Activated naive CD8-positive, alpha-beta T cell treated with anti-CD3 and anti-CD28 coated beads, Interleukin-2, amount 10 ng/mL, durations not matched to agents 7 days and 5 days (primary cell): ENCODE measurements around the gene CLEC1B. TPM values are rescaled to one million over a fixed set of nuclear protein-coding genes. Genes with fewer than 3 reads are reported as not detected.
"Not testable (repeated sequence)": the region's sequence is repeated elsewhere in the genome, so short reads cannot be mapped to it uniquely, and the experiment has no call there.

Source experiments
- ATAC-seq: fragments of 150-1000 bp; cut with Tn5 transposase; one replicate; pipeline ENCODE4 v1.10.0; 2021; ENCODE audit warnings: low read depth, moderate library complexity
- POLR2A ChIA-PET: fragments of 350-600 bp; sonication (Branson Sonifier 250); formaldehyde crosslinking; loops from one replicate; lab custom pipeline; 2021; ENCODE audit warnings: antibody characterized with exemption; lab: Charles Lee
- DNase-seq: peaks from one replicate; pipeline ENCODE4 v3.0.0; 2021
- H3K27ac Mint-ChIP-seq: one replicate; pipeline ENCODE4 v1.8.0; 2022; ENCODE audit warnings: mild to moderate bottlenecking, mixed read lengths
- H3K27me3 Mint-ChIP-seq: one replicate; pipeline ENCODE4 v1.8.0; 2022; ENCODE audit warnings: mild to moderate bottlenecking, moderate library complexity, mixed read lengths
- H3K36me3 Mint-ChIP-seq: one replicate; pipeline ENCODE4 v1.8.0; 2021; ENCODE audit warnings: mild to moderate bottlenecking, mixed read lengths
- H3K4me1 Mint-ChIP-seq: one replicate; pipeline ENCODE4 v1.8.0; 2021; ENCODE audit warnings: mixed read lengths
- H3K4me3 Mint-ChIP-seq: one replicate; pipeline ENCODE4 v1.8.0; 2022; ENCODE audit warnings: mild to moderate bottlenecking, moderate library complexity, mixed read lengths
- H3K9me3 Mint-ChIP-seq: one replicate; pipeline ENCODE4 v1.8.0; 2021; ENCODE audit warnings: mixed read lengths
- total RNA-seq, 2 experiments: library from RNA; stranded (reverse); gene quantifications; one replicate each; pipeline ENCODE4 v1.2.3, GENCODE V29; 2021

CLEC1B gene
- total RNA-seq, 2 experiments from 2014 or later = not detected

- DNase-seq = no peak
- H3K27me3 Mint-ChIP-seq = peaks cover 45% of the 10 kb centered on the region
- no peaks in the 10 kb centered on the region for H3K9me3 Mint-ChIP-seq
- POLR2A ChIA-PET = no interaction called here
- no peaks in the 10 kb centered on the region for H3K4me1 Mint-ChIP-seq
- H3K36me3 Mint-ChIP-seq = no peaks in the 10 kb centered on the region
- H3K4me3 Mint-ChIP-seq = no peak overlapping the region
- H3K27ac Mint-ChIP-seq = no peak overlapping the region
- ATAC-seq = no peak
Observed at GRCh38 chr12:10015450-10015849, 16.5 kb upstream of the CLEC1B start.

GRCh38 chr12:10012630-10013330 is 13.9 kb upstream of the CLEC1B start:
- no peak overlapping the region for H3K4me3 Mint-ChIP-seq
- DNase-seq = no peak
- no peaks in the 10 kb centered on the region for H3K9me3 Mint-ChIP-seq
- H3K36me3 Mint-ChIP-seq = no peaks in the 10 kb centered on the region
- no peak for ATAC-seq
- peaks cover 45% of the 10 kb centered on the region for H3K27me3 Mint-ChIP-seq
- H3K27ac Mint-ChIP-seq = no peak overlapping the region
- H3K4me1 Mint-ChIP-seq = peaks cover 9% of the 10 kb centered on the region
- POLR2A ChIA-PET = no interaction called here

- H3K36me3 Mint-ChIP-seq = peaks cover 2% of the 10 kb centered on the region
- no peaks in the 10 kb centered on the region for H3K9me3 Mint-ChIP-seq
- peaks cover 35% of the 10 kb centered on the region for H3K27me3 Mint-ChIP-seq
- no peak overlapping the region for H3K4me3 Mint-ChIP-seq
- H3K27ac Mint-ChIP-seq = no peak overlapping the region
- no peak for DNase-seq
- POLR2A ChIA-PET = interaction anchor here (0.7 to 1.0 kb wide), 3 partner anchors 149 to 214 kb away, joined by 3 to 4 read pairs (median 3); no protein-coding TSS in a partner anchor
- H3K4me1 Mint-ChIP-seq = no peaks in the 10 kb centered on the region
- ATAC-seq = no peak
Observed at GRCh38 chr12:10001171-10001776, 2.4 kb upstream of the CLEC1B start.

DNA sequence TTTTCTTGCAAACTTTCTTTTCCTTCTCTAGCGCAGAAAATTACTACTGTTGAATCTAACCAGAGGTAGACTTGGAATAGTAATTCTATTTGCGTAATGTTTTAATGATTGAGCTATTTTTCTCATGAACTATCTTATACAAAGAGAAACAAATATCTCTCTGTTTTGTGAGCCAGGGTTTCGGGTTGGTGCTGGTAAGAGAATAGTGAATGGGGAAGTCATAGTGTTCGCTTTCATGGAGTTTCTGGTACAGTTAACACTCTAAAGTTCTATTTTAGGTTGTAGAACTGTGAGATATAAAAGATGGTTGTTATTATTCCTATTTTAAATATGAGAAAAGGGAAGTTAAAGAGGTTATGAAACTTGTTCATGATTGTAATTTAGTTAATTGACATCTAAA is 6.6 kb downstream of the CLEC1B start:
- Mint-ChIP-seq H3K27ac (no peak overlapping the region), H3K4me3 (no peak overlapping the region), H3K27me3 (peaks cover 28% of the 10 kb centered on the region), H3K36me3 (peaks cover 3% of the 10 kb centered on the region), H3K9me3 (peaks cover 2% of the 10 kb centered on the region), H3K4me1 (no peaks in the 10 kb centered on the region)
- POLR2A ChIA-PET = interaction anchor here (0.5 kb wide), 1 partner anchor 38 kb away, joined by 4 read pairs; no protein-coding TSS in a partner anchor
- no peak for DNase-seq
- ATAC-seq = no peak

GRCh38 chr12:9991876-9992275 is 7.0 kb downstream of the CLEC1B start:
- ATAC-seq (no peak), DNase-seq (no peak)
- H3K9me3 Mint-ChIP-seq = peaks cover 2% of the 10 kb centered on the region
- no peak overlapping the region for H3K27ac Mint-ChIP-seq
- H3K27me3 Mint-ChIP-seq = peaks cover 27% of the 10 kb centered on the region
- H3K4me1 Mint-ChIP-seq = no peaks in the 10 kb centered on the region
- H3K4me3 Mint-ChIP-seq = no peak overlapping the region
- peaks cover 3% of the 10 kb centered on the region for H3K36me3 Mint-ChIP-seq
- POLR2A ChIA-PET = interaction anchor here (0.5 kb wide), 1 partner anchor 37 kb away, joined by 4 read pairs; no protein-coding TSS in a partner anchor

GRCh38 chr12:9980126-9980525 is 18.8 kb downstream of the CLEC1B start:
- POLR2A ChIA-PET = no interaction called here
- Mint-ChIP-seq H3K4me3 (no peak overlapping the region), H3K4me1 (no peaks in the 10 kb centered on the region), H3K27ac (no peak overlapping the region), H3K9me3 (peaks cover 11% of the 10 kb centered on the region), H3K36me3 (peaks cover 26% of the 10 kb centered on the region), H3K27me3 (peaks cover 4% of the 10 kb centered on the region)
- ATAC-seq = no peak
- no peak for DNase-seq

GRCh38 chr12:9977916-9978315 is 21.0 kb downstream of the CLEC1B start:
- no peaks in the 10 kb centered on the region for H3K4me1 Mint-ChIP-seq
- ATAC-seq (no peak), DNase-seq (no peak)
- H3K27ac Mint-ChIP-seq = no peak overlapping the region
- POLR2A ChIA-PET = no interaction called here
- H3K9me3 Mint-ChIP-seq = peaks cover 13% of the 10 kb centered on the region
- H3K4me3 Mint-ChIP-seq = no peak overlapping the region
- H3K36me3 Mint-ChIP-seq = peaks cover 39% of the 10 kb centered on the region
- H3K27me3 Mint-ChIP-seq = peaks cover 4% of the 10 kb centered on the region

- POLR2A ChIA-PET, H3K27me3 Mint-ChIP-seq, H3K4me1 Mint-ChIP-seq, DNase-seq, ATAC-seq, H3K4me3 Mint-ChIP-seq, H3K27ac Mint-ChIP-seq: not testable (repeated sequence)
- peaks cover 13% of the 10 kb centered on the region for H3K9me3 Mint-ChIP-seq
- peaks cover 41% of the 10 kb centered on the region for H3K36me3 Mint-ChIP-seq
Observed at GRCh38 chr12:9976626-9977025, 22.3 kb downstream of the CLEC1B start.

- Mint-ChIP-seq H3K27ac (no peak overlapping the region), H3K36me3 (peaks cover 42% of the 10 kb centered on the region), H3K4me3 (no peak overlapping the region), H3K9me3 (peaks cover 13% of the 10 kb centered on the region), H3K27me3 (peaks cover 4% of the 10 kb centered on the region), H3K4me1 (no peaks in the 10 kb centered on the region)
- ATAC-seq (no peak), DNase-seq (no peak)
- POLR2A ChIA-PET = no interaction called here
Observed at GRCh38 chr12:9975614-9976013, 23.3 kb downstream of the CLEC1B start.

GRCh38 chr12:9974731-9975130 is 24.2 kb downstream of the CLEC1B start:
- H3K27ac Mint-ChIP-seq, ATAC-seq, POLR2A ChIA-PET, DNase-seq, H3K4me1 Mint-ChIP-seq, H3K4me3 Mint-ChIP-seq, H3K27me3 Mint-ChIP-seq: not testable (repeated sequence)
- peaks cover 13% of the 10 kb centered on the region for H3K9me3 Mint-ChIP-seq
- peaks cover 34% of the 10 kb centered on the region for H3K36me3 Mint-ChIP-seq

DNA sequence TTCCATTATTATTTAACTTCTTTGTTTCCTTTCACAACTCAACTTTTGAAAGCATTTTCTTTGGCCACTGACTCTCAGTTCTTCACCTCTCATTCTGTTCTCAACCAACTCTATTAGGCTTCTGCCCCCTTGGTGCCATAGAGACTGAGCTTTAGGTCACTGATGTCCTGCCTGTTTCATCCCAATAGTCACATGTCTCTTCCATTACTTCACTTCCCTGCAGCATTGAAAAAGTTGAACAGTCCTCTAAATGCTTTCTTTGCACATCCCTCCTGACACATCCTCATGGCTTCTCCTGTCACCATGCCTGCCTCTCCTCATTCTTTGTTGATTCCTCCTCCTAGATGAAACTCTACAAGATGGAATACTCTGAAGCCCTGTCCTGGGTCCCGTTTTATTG is 25.0 kb downstream of the CLEC1B start:
- H3K36me3 Mint-ChIP-seq = peaks cover 32% of the 10 kb centered on the region
- no peak for DNase-seq
- H3K4me1 Mint-ChIP-seq = no peaks in the 10 kb centered on the region
- peaks cover 2% of the 10 kb centered on the region for H3K27me3 Mint-ChIP-seq
- ATAC-seq = no peak
- POLR2A ChIA-PET = no interaction called here
- H3K27ac Mint-ChIP-seq = no peak overlapping the region
- H3K4me3 Mint-ChIP-seq = no peak overlapping the region
- H3K9me3 Mint-ChIP-seq = peaks cover 13% of the 10 kb centered on the region

DNA sequence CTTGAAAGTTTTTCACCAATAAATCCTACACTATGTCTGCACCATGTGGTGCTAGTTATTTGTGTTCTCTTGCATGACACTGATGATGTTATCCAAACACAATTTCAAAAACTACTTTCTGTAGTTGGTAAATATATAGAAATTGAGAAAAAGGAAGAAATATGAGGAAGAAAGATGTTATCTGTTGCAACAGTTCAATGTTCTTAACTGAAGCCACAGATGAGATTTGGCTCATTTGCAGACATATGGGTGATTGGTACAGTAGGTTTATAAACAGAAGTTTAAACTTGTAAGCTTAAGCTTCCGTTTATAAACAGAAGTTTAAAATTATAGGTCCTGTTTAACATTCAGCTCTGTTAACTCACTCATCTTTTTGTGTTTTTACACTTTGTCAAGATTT is 27.7 kb downstream of the CLEC1B start, which contains the start of gene CLEC12A:
Gene CLEC12A (plus strand): TSS at position 229 of the 400 bp plus-strand sequence. CDS start 188 bp downstream, outside the sequence.
- POLR2A ChIA-PET = no interaction called here
- Mint-ChIP-seq H3K36me3 (peaks cover 40% of the 10 kb centered on the region), H3K4me1 (no peaks in the 10 kb centered on the region), H3K27ac (no peak within 1 kb of the TSS), H3K4me3 (no peak within 1 kb of the TSS), H3K9me3 (peaks cover 9% of the 10 kb centered on the region), H3K27me3 (no peaks in the 10 kb centered on the region)
- ATAC-seq (no peak), DNase-seq (no peak)

DNA sequence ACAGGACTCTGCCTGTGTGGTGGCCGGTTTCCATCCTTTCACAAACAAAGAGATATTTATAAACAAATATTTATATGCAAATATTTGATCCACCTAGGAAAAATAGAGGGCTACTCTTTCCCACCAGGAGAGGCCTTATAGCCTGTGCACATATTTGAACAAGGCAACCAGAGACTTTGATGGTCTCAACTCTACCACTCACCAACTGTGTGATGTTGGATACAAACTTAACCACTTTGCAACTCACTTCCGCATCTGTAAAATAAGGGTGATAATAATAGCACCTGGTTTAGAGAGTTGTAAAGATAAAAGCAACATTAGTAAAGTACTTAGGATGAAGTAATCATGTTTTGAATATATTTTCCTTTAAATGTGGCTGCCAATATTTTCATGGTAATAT is 29.2 kb downstream of the CLEC1B start:
- DNase-seq = no peak
- H3K27me3 Mint-ChIP-seq = no peaks in the 10 kb centered on the region
- H3K36me3 Mint-ChIP-seq = peaks cover 27% of the 10 kb centered on the region
- ATAC-seq = no peak
- no peaks in the 10 kb centered on the region for H3K4me1 Mint-ChIP-seq
- H3K9me3 Mint-ChIP-seq = peaks cover 4% of the 10 kb centered on the region
- POLR2A ChIA-PET = no interaction called here
- no peak overlapping the region for H3K27ac Mint-ChIP-seq
- H3K4me3 Mint-ChIP-seq = no peak overlapping the region

DNA sequence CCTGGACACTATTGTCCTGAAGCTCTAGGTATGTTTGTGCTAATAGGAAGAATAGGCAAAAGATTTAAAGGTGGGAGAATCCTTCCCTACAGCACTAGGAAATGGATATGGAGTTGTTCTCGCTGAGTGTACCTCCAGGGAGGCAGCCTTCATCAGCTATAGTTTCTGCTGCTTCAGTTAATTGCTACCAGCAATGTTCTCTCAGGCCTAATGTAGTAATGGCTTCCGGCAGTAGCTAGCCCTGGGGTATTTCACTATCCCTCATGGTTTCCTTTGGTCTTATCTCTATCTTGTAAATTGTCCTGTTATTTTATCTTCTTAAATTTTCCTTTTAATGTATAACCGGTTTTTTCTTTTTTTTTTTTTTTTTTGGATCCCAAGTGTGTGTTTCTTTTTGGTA is 37.0 kb downstream of the CLEC1B start:
- Mint-ChIP-seq H3K27ac (no peak overlapping the region), H3K4me1 (peaks cover 36% of the 10 kb centered on the region), H3K36me3 (peaks cover 15% of the 10 kb centered on the region), H3K9me3 (peaks cover 1% of the 10 kb centered on the region), H3K27me3 (no peaks in the 10 kb centered on the region), H3K4me3 (no peak overlapping the region)
- ATAC-seq (no peak), DNase-seq (no peak)
- POLR2A ChIA-PET = interaction anchor here (0.8 kb wide), 1 partner anchor 55 kb away, joined by 3 read pairs; no protein-coding TSS in a partner anchor
